Limb (tissue), 2 donors: ENCODE results near the gene BLOC1S6.
"Not testable (repeated sequence)": the region's sequence is repeated elsewhere in the genome, so short reads cannot be mapped to it uniquely, and the experiment has no call there.

Source experiments
- DNase-seq, 2 donors: peaks; one replicate each; pipeline ENCODE4 v3.0.0-alpha.2; 2016; ENCODE audit errors: extremely low spot score in 2 of 2

Gene BLOC1S6

DNA sequence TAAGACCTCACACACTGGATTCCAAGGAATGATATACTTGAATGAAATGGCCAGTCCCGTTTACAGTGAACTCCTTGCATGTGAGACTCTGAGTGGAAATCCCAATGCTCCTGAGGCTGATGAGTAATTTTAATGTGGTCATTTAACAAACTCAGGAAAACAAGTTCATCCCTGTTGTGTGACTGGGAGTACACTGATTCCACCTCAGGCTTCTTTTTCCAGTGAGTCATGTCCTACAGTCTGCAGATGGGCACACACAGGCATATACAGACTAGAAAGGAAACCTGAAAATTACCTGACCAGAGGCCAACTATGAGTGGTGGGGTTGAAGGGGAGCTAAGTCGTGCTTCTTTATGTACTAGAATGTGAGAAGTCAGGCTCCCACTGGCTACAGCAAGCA is 53.4 kb downstream of the BLOC1S6 start:
- no peak for DNase-seq

DNA sequence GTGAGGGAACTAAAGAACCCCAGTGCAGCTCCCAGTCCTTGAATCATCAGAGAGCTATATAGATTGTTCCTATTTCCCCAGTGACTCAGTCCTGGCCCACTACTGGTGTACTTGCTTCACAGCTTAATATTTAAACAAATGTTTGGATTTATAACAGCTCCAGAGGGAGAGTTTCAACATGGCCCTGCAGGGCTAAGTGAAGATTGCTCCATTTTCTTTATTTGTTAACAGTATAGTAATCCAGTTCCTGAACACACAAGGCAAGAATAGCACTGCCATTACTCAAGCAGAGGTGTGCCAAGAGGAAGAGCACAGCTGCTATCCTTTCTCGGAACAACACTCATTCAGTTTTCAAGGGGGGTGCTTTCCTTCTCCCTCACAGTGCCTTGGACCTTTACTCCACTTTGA is 54.2 kb downstream of the BLOC1S6 start:
- no peak for DNase-seq

DNA sequence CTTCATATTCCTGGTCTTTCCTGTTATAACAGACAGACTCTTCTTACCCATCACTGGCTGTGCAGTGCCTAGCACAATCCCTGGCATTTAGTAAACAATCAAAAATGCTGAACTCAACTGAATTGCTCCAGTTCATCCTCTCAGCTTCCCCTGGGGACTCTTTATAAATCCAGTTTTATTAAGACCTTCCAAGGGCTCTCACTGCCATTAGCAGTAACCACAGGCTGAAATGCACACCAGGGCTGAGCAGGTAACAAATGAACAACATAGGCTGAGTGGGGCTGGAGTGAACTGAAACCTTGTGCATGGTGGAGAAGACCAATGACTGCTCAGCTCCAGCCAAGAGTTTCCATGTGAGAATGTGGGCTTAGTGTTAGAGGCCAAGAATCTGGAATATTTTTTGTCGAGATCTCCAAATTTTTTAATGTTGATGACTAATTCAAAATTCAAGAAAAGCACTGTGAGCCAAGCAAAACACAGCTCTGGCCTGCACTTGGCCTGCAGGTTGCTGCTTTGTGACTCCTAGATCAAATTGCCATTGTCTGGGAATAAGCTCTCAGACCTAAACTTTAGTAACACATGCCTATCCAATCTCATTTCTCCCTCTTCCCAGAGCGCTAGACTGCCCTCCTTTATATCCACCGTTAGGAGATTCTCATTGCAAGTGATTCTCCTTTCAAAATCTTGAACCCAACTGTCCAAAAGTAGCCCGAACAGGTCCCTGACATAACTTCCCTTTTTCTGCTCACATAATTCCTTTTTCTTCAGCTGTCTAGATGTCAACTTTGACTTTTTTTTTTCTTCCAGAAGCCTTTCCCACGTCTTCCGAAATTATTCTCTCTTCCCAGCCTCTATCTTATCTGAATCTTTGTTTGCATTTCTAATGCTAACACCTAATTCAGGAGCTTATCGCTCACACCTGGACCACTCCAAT is 55.1 kb downstream of the BLOC1S6 start:
- no peak for DNase-seq

DNA sequence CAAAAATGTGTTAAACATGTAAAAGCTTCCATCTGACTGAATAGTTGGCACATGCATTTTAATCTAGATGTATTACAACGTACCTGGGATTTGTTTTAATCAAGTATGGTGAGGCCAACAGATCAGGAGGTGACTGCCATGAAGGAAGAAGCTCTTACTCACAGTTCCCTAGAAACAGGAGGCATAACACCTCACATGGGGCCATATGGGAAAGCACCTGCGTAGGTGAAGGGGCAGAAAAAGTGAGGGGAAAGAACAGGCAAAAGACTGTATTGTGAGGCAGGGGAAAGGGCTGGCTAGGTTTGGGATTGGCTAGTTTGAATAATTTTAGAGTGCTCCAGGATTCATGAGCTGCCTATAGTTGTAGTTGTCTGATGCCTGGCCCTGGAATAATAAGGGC is 57.3 kb downstream of the BLOC1S6 start:
- no peak for DNase-seq

DNA sequence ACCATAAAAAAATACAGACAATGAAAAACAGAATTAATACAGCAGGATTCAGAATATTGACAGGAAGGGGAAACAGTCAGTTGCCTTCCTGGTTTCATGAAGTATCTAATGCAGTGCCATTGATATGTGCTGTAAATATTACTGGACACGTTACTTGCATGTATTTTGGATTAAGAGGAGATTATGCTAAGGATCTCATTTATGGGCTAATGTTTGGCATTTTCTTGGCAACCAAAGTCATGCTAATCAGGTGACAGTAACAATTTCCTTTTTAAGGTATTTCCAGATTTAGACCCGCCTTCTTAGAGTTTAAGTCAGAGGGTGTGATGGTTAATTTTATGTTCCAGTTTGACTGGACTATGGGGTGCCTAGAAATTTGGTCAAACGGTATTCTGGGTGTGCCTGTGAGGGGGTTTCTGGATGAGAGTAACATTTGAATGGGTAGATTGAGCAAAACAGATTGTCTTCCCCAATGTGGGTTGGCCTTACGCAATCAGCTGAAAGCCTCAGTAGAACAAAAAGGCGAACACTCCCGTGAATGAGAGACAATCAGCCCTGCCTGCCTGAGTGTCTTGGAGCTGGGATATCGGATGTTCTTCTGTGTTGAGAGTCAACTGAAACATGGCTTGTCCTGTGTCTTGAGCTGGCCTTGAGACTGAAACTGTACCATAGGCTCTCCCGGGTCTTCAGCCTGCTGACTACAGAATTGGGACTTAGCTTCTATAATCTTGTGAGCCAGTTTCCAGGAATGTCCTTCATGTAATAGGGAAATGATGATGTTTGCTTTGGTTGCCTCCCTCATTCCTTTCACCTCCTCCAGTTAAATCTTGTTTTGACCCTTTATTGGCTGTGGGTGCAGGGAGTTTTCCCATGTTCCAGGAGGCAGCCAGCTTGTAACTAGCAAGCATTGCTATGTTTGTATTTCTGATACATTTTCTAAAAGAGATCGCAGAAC is 58.1 kb downstream of the BLOC1S6 start:
- no peak for DNase-seq

DNA sequence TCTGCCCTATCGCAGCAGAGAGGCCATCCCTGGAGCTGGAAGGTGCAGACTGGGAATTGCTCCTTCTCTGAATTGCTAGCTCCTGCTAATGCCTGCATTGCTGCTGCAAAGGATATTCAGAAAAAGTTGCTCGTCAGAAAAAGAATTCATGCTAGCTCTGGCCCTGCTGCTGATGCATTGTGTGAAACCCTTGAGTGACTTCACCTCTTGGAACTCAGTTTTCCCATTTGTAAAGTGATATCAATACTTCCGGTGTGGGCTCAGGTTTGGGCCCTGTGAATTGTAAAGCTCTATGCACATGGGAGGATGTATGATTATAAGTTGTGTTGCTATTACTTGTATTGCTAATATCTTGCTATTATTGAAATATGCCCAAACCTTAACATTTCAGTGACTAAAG is 59.0 kb downstream of the BLOC1S6 start:
- DNase-seq: no peak

DNA sequence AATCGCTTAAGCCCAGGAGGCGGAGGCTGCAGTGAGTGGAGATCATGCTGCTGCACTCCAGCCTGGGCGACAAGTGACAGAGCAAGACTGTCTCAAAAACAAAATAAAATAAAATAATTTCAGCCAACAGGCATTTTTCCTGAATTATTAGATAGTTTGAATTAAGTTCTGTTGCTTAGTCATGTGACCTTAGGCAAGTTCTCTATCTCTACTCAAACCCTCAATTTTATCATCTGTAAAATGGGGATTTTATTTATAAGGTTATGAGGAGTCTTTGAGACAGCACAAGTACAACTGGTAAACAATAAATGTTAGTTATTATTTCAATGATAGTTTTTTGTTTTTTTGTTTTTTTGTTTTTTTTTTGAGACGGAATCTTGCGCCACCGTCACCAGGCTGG is 60.6 kb downstream of the BLOC1S6 start:
- no peak for DNase-seq

DNA sequence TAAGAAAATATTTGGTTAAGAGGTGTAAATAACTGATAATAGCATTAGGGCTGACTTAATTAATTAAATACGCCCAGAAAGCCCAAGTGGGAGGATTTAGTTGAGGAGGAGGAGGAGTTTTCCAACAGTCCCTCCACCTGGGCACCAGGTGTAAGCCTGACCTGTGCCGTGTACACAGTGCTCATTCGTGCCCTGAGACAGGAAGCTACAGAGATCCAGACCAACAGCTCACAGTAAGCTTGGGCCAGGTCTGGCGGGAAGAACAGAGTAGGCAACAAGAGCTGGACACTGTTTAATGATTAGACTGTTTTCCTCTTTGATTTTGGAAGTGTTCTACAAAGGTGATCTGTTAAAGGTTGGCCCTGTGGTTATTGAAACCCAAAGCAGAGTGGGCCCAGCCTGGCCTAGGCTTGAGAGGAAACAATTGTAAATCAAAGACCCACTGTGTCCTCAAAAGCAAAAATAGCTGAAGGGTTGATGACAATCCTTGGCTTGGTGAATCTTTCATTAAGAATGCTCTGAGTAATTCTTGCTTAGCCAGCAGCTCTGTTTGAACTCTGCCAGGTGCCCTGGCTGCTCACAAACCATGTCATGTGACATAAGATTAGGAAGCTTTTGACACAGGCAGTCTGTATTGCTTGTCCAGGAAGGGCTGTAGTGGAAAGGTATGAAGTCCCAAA is 61.5 kb downstream of the BLOC1S6 start:
- DNase-seq: no peak

DNA sequence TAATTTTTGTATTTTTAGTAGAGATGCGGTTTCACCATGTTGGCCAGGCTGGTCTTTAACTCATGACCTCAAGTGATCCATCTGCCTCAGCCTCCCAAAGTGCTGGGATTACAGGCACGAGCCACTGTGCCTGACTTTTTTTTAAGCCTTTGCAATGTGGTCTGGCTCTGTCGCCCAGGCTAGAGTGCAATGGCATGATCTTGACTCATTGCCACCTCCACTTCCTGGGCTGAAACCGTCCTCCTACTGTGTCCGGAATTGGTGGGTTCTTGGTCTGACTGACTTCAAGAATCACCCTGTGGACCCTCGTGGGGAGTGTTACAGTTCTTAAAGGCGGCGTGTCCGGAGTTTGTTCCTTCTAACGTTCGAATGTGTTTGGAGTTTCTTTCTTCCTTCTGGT is 62.8 kb downstream of the BLOC1S6 start:
- not testable (repeated sequence) for DNase-seq

DNA sequence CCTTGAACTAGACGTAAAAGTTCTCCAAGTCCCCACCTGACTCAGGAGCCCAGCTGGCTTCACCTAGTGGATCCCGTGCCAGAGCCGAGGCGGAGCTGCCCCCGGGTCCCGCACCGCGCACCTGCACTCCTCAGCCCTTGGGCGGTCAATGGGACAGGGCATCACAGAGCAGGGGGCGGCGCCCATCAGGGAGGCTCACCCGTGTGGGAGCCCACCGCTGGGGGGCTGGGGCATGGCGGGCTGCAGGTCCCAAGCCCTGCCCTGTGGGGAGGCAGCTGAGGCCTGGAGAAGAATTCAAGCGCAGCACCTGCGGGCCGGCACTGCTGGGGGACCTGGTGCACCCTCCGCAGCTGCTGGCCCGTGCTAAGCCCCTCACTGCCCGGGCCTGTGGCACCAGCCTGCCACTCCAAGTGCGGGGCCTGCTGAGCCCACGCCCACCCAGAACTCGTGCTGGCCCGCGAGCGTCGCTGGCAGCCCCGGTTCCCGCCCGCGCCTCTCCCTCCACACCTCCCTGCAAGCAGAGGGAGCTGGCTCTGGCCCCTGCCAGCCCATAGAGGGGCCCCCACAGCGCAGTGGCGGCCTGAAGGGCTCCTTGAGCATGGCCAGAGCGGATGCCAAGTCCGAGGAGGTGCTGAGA is 63.8 kb downstream of the BLOC1S6 start:
- DNase-seq: no peak

DNA sequence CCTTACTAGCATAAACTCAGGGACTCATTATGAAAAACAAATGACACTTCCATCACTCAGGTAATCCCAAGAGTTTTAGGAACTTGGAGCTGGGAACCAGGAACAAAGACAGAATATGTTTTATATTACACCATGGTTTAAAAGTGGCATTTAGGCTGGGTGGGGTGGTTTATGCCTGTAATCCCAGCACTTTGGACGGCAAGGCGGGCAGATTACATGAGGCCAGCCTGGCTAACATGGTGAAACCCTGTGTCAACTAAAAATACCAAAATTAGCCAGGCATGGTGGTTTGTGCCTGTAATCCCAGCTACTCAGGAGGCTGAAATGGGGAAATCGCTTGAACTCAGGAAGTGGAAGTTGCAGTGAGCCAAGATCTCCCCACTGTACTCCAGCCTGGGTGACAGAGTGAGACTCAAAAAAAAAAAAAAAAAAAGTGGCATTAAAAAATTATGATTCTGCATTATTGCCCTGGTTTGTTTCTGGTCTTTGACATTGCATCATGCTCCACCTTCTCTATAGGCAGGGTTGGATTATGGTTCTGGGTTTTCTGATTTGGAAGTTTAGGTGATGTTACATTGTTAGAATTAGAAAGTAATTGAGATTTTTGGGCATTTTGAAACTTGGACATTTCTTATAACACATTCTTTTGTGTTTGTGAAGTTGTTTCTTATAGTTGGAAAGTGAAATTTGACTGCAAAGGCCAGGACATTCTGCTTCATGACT is 66.7 kb downstream of the BLOC1S6 start:
- DNase-seq: no peak

DNA sequence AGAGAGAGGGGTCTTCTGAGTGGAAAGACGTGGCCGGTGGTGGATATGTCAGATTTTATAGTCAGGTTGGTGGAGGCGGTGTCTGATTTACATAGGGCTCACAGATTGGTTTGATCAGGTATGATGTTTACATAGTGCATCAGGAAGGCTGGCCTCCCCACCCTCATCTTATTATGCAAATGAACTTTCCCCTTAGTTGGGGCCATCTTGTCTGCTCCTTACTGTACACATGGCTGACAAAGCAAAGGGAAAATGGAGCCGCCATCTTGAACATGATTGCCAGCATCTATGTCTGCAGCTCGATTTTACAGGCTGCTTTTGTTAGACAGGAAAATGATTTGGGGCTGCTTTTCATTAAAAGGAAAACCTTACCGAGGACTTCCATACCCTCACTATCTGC is 67.6 kb downstream of the BLOC1S6 start:
- DNase-seq: no peak

DNA sequence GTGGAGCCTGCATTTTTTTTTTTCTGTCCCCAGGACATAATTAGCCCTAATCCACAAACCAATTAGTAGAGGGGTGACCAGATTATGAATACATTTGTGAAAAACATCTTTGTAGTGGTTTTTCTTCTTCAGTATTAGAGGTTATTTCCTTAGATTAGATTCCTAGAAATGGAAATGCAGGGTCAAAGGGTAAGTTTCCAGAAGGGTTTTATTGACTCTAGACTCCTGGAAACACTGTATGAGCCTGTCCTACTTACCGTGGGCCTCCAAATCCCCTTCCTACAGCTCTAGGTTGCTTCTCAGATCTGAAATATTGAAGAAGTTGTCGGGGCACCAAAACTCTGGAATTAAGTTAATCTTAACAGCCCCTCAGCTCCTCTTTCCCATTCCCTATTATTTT is 70.1 kb downstream of the BLOC1S6 start:
- no peak for DNase-seq

DNA sequence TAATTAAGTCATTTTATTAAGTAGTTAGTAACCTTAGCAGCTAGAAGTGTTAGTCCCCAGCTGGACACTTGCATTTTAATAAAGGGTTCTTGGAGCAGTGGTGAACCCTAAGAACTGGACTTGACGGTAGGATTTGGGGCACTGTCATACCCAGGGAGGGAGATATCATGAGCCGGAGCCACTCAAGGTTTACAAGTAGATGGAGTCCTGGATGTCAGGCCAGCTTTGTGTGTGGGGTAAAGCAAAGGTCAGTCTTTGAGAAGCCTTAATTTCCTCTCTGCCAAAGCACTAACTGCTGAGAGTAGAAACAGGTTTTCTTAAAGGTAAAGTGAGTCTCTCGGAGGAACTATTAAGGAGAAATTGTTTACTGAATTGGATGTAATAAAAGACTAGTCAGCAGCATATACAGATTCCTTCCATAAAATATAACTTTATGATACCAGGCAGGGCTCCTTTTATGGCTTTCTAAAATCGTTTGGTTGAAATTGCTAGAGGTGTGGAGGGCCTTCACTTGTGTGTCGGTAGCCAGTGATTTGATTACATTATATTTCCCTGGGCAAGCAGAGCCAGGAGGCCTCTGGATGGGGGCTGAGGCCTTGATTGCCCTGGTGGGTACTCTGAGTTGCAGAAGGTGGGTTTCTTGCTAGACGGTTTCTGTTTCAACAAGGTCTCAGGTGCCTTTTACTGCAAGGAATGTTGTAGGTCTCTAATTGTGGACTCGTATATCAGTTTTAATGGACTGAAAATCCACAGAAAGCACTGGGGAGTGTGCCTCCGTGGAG is 70.8 kb downstream of the BLOC1S6 start:
- DNase-seq: no peak
